Right ventricle myocardium inferior (tissue), 1 donor: ENCODE measurements around the gene TMCC2. TPM values are rescaled to one million over a fixed set of nuclear protein-coding genes. Genes with fewer than 3 reads are reported as not detected.
"Not testable (repeated sequence)": the region's sequence is repeated elsewhere in the genome, so short reads cannot be mapped to it uniquely, and the experiment has no call there.

Source experiments
- ATAC-seq: fragments of 200-7000 bp; cut with Tn5 transposase; one replicate; pipeline ENCODE4 v1.9.1; 2020; ENCODE audit warnings: mild to moderate bottlenecking, moderate library complexity
- DNase-seq: peaks from one replicate; pipeline ENCODE4 v3.0.0; 2021; ENCODE audit errors: missing footprints
- intact Hi-C: fragments of 100-400 bp; cut with DNase I; formaldehyde crosslinking; loops from one replicate; pipeline ENCODE4 v1.11.0; 2022
- total RNA-seq: library from RNA; stranded (reverse); fragmentation: NEBNext Ultra II Directional; extraction: Animal tissue kit (Norgen Biotek cat#: 25700); gene quantifications from one replicate; pipeline ENCODE4 v1.2.1, GENCODE V29; 2021
- donor health status: DM: no; HTN: yes; CAD: no; lungs with severe emphysema.

The TMCC2 gene
- total RNA-seq, 1 donor from 2014 or later = 1.2 TPM

GRCh38 chr1:205211169-205211838 lies 16.4 kb upstream of the TMCC2 start, which contains the start of gene DSTYK:
DSTYK (minus strand) TSS chr1:205211702; CDS start chr1:205211535, 167 bp downstream.
- DNase-seq (peak; percentile 95), ATAC-seq (peak; percentile 98)
- intact Hi-C loops = loop anchor here (5.0 kb wide), 1 partner anchor 89 kb away; the partner anchor contains the start of gene RBBP5

- DNase-seq (no peak), ATAC-seq (peak; percentile 29)
- intact Hi-C loops = loop anchor here (5.0 kb wide), 1 partner anchor 90 kb away; the partner anchor contains the start of gene RBBP5
These were observed 15.8 kb upstream of the TMCC2 start for GRCh38 chr1:205211839-205212536.

- DNase-seq = no peak
- ATAC-seq = no peak
- intact Hi-C loops = loop anchor here (5.0 kb wide), 1 partner anchor 92 kb away; the partner anchor contains the start of gene RBBP5
These were observed 13.0 kb upstream of the TMCC2 start for GRCh38 chr1:205214756-205215155.

GRCh38 chr1:205216588-205216987 lies 11.2 kb upstream of the TMCC2 start:
- intact Hi-C loops = no loop called here
- ATAC-seq = no peak
- no peak for DNase-seq

- DNase-seq (no peak), ATAC-seq (no peak)
- intact Hi-C loops = no loop called here
These were observed 10.3 kb upstream of the TMCC2 start for GRCh38 chr1:205217418-205217817.

GRCh38 chr1:205220421-205220820 lies 7.3 kb upstream of the TMCC2 start:
- ATAC-seq = no peak
- intact Hi-C loops = no loop called here
- no peak for DNase-seq

- ATAC-seq (no peak), DNase-seq (no peak)
- intact Hi-C loops = no loop called here
These were observed 3.0 kb upstream of the TMCC2 start for GRCh38 chr1:205224736-205225135.

- DNase-seq (no peak), ATAC-seq (no peak)
- intact Hi-C loops = no loop called here
These were observed 1.6 kb upstream of the TMCC2 start for GRCh38 chr1:205225901-205226765.

GRCh38 chr1:205226868-205227583 lies 720 bp upstream of the TMCC2 start:
- no peak for ATAC-seq
- intact Hi-C loops = no loop called here

GRCh38 chr1:205228093-205228521 lies 361 bp downstream of the TMCC2 start:
- ATAC-seq (no peak), DNase-seq (no peak)
- intact Hi-C loops = loop anchor here (2.0 kb wide), 1 partner anchor 29 kb away; no protein-coding TSS in a partner anchor

More at GRCh38 chr1:205226868-205227583, 720 bp upstream of the TMCC2 start:
- no peak for DNase-seq

GRCh38 chr1:205229399-205229871 lies 1.7 kb downstream of the TMCC2 start:
- ATAC-seq (no peak), DNase-seq (no peak)
- intact Hi-C loops = loop anchor here (2.0 kb wide), 1 partner anchor 27 kb away; no protein-coding TSS in a partner anchor

GRCh38 chr1:205229916-205230700 lies 2.4 kb downstream of the TMCC2 start:
- DNase-seq = no peak
- ATAC-seq = no peak
- intact Hi-C loops = loop anchor here (2.0 kb wide), 1 partner anchor 27 kb away; no protein-coding TSS in a partner anchor

- ATAC-seq (no peak), DNase-seq (no peak)
- intact Hi-C loops = no loop called here
These were observed 3.2 kb downstream of the TMCC2 start for GRCh38 chr1:205230982-205231381.

GRCh38 chr1:205232127-205232820 lies 4.5 kb downstream of the TMCC2 start:
- DNase-seq (no peak), ATAC-seq (no peak)
- intact Hi-C loops = no loop called here

GRCh38 chr1:205232945-205233397 lies 5.2 kb downstream of the TMCC2 start:
- DNase-seq (no peak), ATAC-seq (no peak)
- intact Hi-C loops = no loop called here

GRCh38 chr1:205233986-205234385 lies 6.2 kb downstream of the TMCC2 start:
- DNase-seq, intact Hi-C loops, ATAC-seq: not testable (repeated sequence)

GRCh38 chr1:205235951-205236350 lies 8.2 kb downstream of the TMCC2 start:
- intact Hi-C loops = no loop called here
- DNase-seq = no peak
- ATAC-seq = no peak
